Vagina (tissue), 2 donors: Measurements from ENCODE around the gene DUSP22. TPM values are rescaled to one million over a fixed set of nuclear protein-coding genes. Genes with fewer than 3 reads are reported as not detected.
A peak's percentile ranks its signal among the peaks of the same experiment; 100 is the strongest.

ENCODE experiments used
- DNase-seq, 2 donors: peaks; one replicate each; pipeline ENCODE4 v3.0.0-alpha.2; 2017; ENCODE audit errors: extremely low spot score in 2 of 2
- H3K27ac ChIP-seq: fragments of 200-600 bp; sonication (generic); one replicate; pipeline ENCODE4 v1.5.1; 2019
- H3K27me3 ChIP-seq: fragments of 200-600 bp; sonication (generic); one replicate; pipeline ENCODE4 v1.5.1; 2019
- H3K36me3 ChIP-seq, 2 donors: fragments of 200-600 bp; sonication (generic); one replicate each; pipeline ENCODE4 v1.5.1; 2017 to 2019
- H3K4me1 ChIP-seq: fragments of 200-600 bp; sonication (generic); one replicate; pipeline ENCODE4 v1.5.1; 2019
- H3K4me3 ChIP-seq, 2 donors: fragments of 200-600 bp; sonication (generic); 1 replicate in 1 of 2; 2 replicates in 1 of 2; pipeline ENCODE4 v1.5.1; 2016 to 2019
- H3K9me3 ChIP-seq: fragments of 200-600 bp; sonication (generic); one replicate; pipeline ENCODE4 v1.5.1; 2019
- CTCF ChIP-seq, 3 experiments: fragments of 450-650 bp in 2 of 3; fragments of 200-600 bp in 1 of 3; sonication (generic) in 1 of 3; IDR thresholded peaks; one replicate each; pipeline ENCODE4 v1.5.1; 2017 to 2019; ENCODE audit warnings: antibody characterized with exemption in 3 of 3, mild to moderate bottlenecking in 2 of 3, moderate library complexity in 2 of 3
- POLR2A ChIP-seq, 2 donors: fragments of 450-650 bp; IDR thresholded peaks; one replicate each; pipeline ENCODE4 v1.6.1; 2017; ENCODE audit warnings: antibody characterized with exemption in 2 of 2, mild to moderate bottlenecking in 2 of 2, moderate library complexity in 2 of 2
- POLR2AphosphoS5 ChIP-seq, 2 donors: sonication (generic); formaldehyde crosslinking; IDR thresholded peaks; one replicate each; pipeline ENCODE4 v1.9.0; 2017; ENCODE audit warnings: antibody characterized with exemption in 2 of 2, mild to moderate bottlenecking in 2 of 2, low read depth in 1 of 2; ENCODE audit not compliant: insufficient read depth in 1 of 2
- intact Hi-C: fragments of 100-400 bp; cut with DNase I; formaldehyde crosslinking; loops from one replicate; pipeline ENCODE4 v1.15.1; 2023
- total RNA-seq: library from RNA; depleted of rRNA; stranded (reverse); fragments of >200 nt; gene quantifications from one replicate; pipeline ENCODE4 v1.2.3, GENCODE V29; 2016

Gene DUSP22
- total RNA-seq, 1 donor from 2014 or later, result 57.5 TPM

DNA sequence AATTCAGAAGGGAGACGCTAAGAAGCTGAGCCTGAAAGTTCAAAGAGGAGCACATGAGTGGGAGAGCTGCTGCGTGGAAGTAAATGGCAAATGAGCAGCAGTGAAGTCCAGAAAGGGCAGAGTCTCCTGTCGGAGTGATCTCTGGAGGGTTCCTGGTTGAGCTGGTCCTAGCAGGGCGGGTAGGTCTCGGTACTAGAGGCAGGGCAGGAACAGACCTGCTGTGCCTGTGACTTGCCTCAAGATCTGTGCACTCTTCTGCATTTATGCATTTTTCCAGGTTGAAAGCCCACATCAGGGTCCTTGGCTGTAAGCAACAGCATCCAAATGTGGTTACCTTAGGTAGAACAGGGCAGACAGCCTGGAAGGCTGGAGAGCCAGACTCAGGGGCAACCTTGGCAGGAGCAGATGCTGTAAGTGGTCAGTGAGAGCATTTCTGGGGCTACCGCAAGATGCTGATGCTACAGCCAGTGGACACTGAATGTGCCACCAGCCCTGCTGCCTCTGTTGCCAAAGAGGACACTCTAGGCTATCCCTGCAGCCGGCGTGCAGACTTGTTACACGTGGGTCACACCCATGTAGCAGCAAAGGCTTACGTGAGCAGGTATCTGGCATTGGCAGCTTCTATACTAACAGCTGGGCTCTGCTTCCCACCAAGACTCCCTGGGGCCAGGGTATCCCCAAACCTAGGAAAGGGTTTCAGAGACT, 8.4 kb downstream of the DUSP22 start:
- H3K27me3 ChIP-seq, result no peaks in the 10 kb centered on the region
- peaks cover 30% of the 10 kb centered on the region for H3K4me1 ChIP-seq
- no peak overlapping the region for H3K4me3 ChIP-seq
- intact Hi-C loops, result no loop called here
- peak in 1 of 2 donors; percentile 89 for DNase-seq
- no peaks in the 10 kb centered on the region for H3K9me3 ChIP-seq
- no peak overlapping the region for H3K27ac ChIP-seq
- no peaks in the 10 kb centered on the region for H3K36me3 ChIP-seq
- TF ChIP-seq CTCF (IDR thresholded peaks at IDR 0.05) (no peak), POLR2A (IDR thresholded peaks at IDR 0.05) (no peak), POLR2AphosphoS5 (IDR thresholded peaks at IDR 0.05; ENCODE audit: insufficient read depth in 1 of 2, low read depth in 1 of 2) (no peak)

DNA sequence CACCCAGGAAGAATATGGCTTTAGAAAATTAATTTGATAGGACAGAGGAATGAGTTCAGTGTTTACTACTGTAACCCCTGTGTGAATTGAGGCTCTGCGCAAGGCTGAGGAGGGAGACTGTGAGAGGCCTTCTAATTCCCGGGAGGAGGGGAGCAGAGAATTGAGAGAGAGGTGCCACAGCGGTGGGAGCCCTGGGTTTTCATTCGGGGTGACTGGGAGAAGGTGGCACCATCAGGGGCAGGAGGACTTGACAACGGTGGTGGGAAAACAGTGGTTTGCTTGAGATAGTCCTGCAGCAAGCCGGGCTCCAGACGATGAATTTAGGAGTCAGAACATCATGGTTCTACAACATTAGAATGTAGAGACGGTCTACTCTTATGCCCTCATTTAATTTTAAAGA, 9.2 kb downstream of the DUSP22 start:
- peaks cover 27% of the 10 kb centered on the region for H3K4me1 ChIP-seq
- H3K4me3 ChIP-seq, result no peak overlapping the region
- H3K27me3 ChIP-seq, result no peaks in the 10 kb centered on the region
- no peaks in the 10 kb centered on the region for H3K36me3 ChIP-seq
- no peak overlapping the region for H3K27ac ChIP-seq
- TF ChIP-seq POLR2A (IDR thresholded peaks at IDR 0.05), result no peak
- no peak for TF ChIP-seq POLR2AphosphoS5 (IDR thresholded peaks at IDR 0.05; ENCODE audit: insufficient read depth in 1 of 2, low read depth in 1 of 2)
- TF ChIP-seq CTCF (IDR thresholded peaks at IDR 0.05), result no peak
- H3K9me3 ChIP-seq, result no peaks in the 10 kb centered on the region
- intact Hi-C loops, result no loop called here
- DNase-seq, result no peak

DNA sequence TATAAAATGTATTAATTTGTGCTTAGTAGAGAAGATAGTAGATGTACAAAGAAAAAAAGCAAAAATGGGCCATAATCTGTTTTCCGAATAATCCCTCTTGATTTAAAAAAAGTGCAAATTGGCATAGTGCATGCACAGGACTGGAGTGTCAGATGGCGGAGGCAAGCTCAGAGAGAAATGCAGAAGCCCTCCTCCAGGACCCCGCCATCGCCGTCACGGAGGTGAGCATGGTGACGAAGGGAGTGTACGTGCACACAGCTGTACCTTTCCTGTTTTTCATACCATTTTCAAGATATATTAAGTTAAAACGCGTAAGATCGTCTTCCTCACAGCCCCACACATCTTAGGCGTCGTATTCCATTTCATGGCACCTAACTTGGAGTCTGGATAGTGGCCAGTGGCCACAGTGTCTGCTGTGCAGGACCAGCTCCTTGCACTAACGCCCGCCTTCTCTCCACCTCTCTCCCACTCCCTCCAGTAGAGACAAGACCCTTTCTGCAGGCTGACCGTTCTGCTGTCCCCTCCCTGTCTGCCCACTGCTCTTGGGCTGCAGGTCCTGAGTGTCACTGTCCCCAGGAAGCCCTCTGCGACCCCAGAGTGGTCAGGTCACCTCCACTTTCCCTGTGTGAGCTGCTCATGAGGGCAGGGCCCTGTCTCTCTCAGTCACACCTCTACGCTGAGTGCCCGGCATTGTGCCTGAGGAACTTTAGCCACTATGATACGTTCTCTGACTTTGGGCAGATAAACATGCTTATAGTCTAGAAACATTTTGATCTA, 9.8 kb downstream of the DUSP22 start:
- no peaks in the 10 kb centered on the region for H3K36me3 ChIP-seq
- no peaks in the 10 kb centered on the region for H3K9me3 ChIP-seq
- no peak overlapping the region for H3K4me3 ChIP-seq
- H3K27me3 ChIP-seq, result no peaks in the 10 kb centered on the region
- peaks cover 27% of the 10 kb centered on the region for H3K4me1 ChIP-seq
- no peak for DNase-seq
- intact Hi-C loops, result no loop called here
- no peak overlapping the region for H3K27ac ChIP-seq
- TF ChIP-seq CTCF (IDR thresholded peaks at IDR 0.05) (no peak), POLR2AphosphoS5 (IDR thresholded peaks at IDR 0.05; ENCODE audit: insufficient read depth in 1 of 2, low read depth in 1 of 2) (no peak), POLR2A (IDR thresholded peaks at IDR 0.05) (no peak)

DNA sequence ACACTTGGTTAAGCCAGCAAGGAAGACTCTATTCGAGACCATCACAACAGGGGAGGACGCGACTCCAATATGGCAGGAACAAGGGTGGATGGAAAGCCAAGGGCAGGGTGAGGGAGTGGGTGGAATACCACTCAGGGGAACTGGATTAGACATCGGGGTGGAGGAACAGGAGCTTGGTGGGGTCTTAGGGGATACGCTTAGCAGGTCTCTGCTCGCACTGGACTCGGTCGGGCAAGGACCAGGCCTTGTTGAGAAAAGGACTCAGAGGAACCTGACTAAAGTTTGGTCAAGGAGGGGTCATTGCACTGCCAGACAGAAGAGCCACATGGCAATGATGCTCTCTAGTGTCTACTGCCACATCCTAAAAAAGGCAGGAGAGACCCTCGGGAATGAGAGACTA, 10.5 kb downstream of the DUSP22 start:
- Histone ChIP-seq H3K27ac (no peak overlapping the region), H3K27me3 (no peaks in the 10 kb centered on the region), H3K4me3 (no peak overlapping the region), H3K36me3 (no peaks in the 10 kb centered on the region), H3K9me3 (no peaks in the 10 kb centered on the region), H3K4me1 (peaks cover 27% of the 10 kb centered on the region)
- no peak for DNase-seq
- TF ChIP-seq POLR2AphosphoS5 (IDR thresholded peaks at IDR 0.05; ENCODE audit: insufficient read depth in 1 of 2, low read depth in 1 of 2) (no peak), POLR2A (IDR thresholded peaks at IDR 0.05) (no peak), CTCF (IDR thresholded peaks at IDR 0.05) (no peak)
- intact Hi-C loops, result no loop called here

DNA sequence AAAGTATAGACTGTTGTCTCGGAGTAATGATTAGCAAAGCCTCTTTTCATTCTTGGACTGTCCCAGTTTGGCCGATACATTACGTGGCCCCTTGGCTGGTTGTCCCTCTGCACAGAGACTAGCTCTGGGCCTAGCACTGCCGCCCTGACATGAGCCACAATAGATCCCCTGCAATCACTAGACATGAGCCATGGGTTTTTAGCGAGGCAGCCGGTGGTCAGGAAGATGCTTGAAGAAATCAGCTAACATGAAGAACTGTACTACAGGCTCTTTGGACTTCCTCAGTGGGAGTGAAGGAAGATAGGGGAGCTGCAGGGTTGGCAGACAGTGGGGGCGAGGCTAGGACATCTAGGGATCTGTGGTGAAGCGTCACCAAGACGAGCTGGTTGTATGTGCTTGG, 11.0 kb downstream of the DUSP22 start:
- intact Hi-C loops, result no loop called here
- Histone ChIP-seq H3K4me3 (no peak overlapping the region), H3K27me3 (no peaks in the 10 kb centered on the region), H3K36me3 (no peaks in the 10 kb centered on the region), H3K27ac (no peak overlapping the region), H3K9me3 (no peaks in the 10 kb centered on the region), H3K4me1 (peaks cover 23% of the 10 kb centered on the region)
- TF ChIP-seq POLR2AphosphoS5 (IDR thresholded peaks at IDR 0.05; ENCODE audit: insufficient read depth in 1 of 2, low read depth in 1 of 2) (no peak), CTCF (IDR thresholded peaks at IDR 0.05) (no peak), POLR2A (IDR thresholded peaks at IDR 0.05) (no peak)
- DNase-seq, result no peak
